ENCODE results near the gene VWA3A.

Gene VWA3A

DNA sequence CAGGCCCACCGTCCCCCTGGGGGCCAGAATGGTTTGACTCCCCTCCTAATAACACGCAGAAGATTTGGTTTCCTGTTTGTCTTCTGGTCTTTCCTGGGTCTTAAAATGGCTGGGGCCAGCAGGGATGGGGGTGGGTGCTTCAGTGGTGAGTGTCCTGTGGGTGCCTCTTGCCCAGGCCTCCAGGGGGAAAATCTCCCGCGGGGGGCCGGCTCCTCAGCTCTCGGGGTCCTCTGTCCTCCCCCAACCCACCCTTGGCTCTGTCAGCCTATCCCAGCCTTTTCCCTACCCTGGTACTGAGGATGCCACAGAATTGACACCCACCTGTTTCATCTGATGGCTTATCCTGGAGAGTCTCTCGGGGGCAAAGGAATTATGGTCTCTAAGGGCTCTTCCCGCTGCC is 46.1 kb downstream of the VWA3A start:
- TF ChIP-seq, protein P1, sequence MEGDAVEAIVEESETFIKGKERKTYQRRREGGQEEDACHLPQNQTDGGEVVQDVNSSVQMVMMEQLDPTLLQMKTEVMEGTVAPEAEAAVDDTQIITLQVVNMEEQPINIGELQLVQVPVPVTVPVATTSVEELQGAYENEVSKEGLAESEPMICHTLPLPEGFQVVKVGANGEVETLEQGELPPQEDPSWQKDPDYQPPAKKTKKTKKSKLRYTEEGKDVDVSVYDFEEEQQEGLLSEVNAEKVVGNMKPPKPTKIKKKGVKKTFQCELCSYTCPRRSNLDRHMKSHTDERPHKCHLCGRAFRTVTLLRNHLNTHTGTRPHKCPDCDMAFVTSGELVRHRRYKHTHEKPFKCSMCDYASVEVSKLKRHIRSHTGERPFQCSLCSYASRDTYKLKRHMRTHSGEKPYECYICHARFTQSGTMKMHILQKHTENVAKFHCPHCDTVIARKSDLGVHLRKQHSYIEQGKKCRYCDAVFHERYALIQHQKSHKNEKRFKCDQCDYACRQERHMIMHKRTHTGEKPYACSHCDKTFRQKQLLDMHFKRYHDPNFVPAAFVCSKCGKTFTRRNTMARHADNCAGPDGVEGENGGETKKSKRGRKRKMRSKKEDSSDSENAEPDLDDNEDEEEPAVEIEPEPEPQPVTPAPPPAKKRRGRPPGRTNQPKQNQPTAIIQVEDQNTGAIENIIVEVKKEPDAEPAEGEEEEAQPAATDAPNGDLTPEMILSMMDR (IDR thresholded peaks at IDR 0.05), result no peak
- no peak for DNase-seq (ENCODE audit: low spot score)
- Histone ChIP-seq H3K27ac (no peak overlapping the region), H3K4me3 (no peak overlapping the region)

DNA sequence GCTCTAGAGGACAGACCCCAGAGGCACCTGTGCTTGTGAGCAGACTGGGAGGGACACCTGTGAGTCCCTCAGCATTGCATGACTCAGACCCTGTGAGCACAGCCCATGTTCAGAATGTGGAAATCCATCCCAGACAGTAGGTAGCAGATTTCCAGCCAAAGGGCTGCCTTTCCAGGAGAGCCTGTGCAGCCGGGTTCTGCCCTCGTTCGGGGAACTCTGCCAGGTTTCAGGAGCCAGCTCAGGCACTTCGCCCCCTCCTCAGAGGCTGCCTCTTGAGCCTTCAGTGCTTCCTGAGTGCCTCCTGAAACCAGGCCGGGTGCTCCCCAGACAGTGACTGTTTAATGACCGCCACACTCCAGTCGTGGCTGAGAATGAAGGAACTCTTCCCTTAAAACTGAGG is 46.7 kb downstream of the VWA3A start:
- TF ChIP-seq, protein P1 (IDR thresholded peaks at IDR 0.05), result no peak
- no peak overlapping the region for H3K4me3 ChIP-seq
- no peak overlapping the region for H3K27ac ChIP-seq
- DNase-seq (ENCODE audit: low spot score), result no peak

DNA sequence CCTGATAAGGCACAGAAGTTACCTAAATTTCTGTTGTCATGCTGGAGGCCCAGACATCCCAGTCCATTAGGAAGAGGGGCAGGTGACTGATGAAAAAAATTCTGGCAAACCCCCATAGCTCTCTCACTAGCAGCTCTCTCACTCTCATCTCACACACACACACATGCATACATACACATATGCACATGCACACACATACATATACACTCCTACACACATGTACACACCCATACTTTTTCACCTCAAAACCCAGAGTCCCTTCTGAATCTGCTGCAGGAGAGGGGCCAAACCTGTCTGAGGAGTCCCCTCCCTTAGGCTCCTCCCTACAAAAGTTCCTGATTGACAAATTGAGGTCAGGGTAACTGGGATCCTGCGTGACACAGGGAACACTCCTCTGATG is 47.4 kb downstream of the VWA3A start:
- Histone ChIP-seq H3K27ac (no peak overlapping the region), H3K4me3 (no peak overlapping the region)
- DNase-seq (ENCODE audit: low spot score), result no peak
- TF ChIP-seq, protein P1 (IDR thresholded peaks at IDR 0.05), result no peak

DNA sequence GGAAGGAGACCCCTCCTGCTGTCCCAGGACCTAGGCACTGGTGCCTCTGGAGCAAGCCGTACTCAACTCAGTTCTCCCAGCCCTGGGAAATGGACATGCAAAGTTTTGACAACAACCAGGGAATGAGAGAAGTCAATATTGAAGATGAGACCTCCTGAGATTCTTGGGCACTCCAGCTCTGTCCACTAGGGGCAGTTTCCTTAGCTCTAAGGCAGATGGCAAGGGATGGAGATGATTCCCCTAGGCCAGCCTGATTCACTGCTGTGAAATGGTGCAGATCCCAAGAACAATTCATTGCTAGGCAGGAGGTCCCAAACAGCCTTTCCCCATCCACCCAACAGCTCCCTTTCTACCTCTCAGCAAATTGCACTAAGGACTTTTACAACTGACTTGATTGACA is 49.4 kb downstream of the VWA3A start:
- H3K4me3 ChIP-seq, result no peak overlapping the region
- no peak overlapping the region for H3K27ac ChIP-seq
- DNase-seq (ENCODE audit: low spot score), result no peak
- TF ChIP-seq, protein P1 (IDR thresholded peaks at IDR 0.05), result no peak

DNA sequence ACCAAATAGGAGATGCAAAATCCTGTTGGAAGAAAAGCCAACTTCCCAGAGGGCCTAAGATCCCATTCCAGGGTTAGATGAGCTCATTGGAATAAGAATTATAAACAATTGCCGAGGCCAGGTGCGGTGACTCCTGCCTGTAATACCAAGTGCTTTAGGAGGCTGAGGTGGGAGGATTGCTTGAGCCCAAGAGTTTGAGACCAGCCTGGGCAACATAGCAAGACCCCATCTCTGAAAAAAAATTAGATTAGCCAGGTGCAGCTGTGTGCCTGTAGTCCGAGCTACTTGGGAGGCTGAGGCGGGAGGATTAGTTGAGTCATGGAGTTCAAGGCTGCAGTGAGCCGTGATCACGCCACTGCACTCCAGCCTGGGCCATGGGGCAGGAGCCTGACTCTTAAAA is 52.2 kb downstream of the VWA3A start:
- no peak overlapping the region for H3K27ac ChIP-seq
- H3K4me3 ChIP-seq, result no peak overlapping the region
- no peak for DNase-seq (ENCODE audit: low spot score)
- TF ChIP-seq, protein P1 (IDR thresholded peaks at IDR 0.05), result no peak

DNA sequence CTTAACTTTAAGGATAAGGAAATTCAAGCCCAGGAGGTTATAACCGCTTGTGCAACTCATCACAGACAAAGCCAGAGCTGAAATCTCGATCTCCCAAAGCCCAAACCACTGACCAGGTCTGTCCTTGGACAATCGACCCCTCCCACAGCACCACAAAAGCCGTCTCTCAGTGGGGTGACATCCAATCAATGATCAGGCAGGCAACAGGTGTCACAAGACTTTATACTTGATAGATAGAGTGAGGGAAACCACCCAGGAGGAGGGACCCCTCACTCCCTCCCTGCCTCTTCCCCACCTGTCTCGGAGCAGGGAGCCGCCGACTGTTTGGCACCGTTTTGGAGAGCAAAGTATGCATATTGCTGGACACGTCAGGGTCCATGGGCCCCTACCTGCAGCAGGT is 55.5 kb downstream of the VWA3A start:
- no peak for DNase-seq (ENCODE audit: low spot score)
- H3K4me3 ChIP-seq, result no peak overlapping the region
- no peak overlapping the region for H3K27ac ChIP-seq
- TF ChIP-seq, protein P1 (IDR thresholded peaks at IDR 0.05), result no peak

DNA sequence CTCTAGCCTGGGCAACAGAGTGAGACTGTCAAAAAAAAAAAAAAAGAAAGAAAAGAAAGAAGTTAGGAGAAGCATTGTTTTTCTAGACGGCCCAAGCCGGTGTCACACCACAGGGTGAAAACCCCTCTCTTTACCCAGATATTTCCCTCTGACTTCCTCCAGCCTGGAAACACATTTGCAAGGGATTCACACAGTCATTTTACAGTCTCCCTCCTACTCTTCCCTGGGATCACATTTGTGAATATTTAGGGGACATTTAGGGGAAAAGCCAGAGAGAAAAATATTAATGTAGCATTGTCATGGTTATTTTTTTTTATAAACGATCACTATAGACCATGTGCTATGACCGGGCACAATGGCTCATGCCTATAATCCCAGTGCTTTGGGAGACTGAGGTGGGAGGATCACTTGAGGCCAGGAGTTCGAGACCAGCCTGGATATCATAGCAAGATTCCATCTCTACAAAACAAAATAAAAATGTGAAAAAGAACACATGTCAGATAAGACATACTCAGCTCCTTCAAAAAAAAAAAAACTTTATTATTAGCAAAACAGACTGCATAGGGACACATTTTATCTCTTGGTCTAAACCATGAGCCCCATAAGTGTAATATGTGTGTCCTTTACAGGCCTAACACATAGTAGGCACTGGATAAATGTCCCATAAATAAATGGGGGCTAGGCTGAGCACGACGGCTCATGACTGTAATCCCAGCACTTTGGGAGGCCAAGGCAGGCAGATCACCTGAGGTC is 59.1 kb downstream of the VWA3A start:
- no peak overlapping the region for H3K27ac ChIP-seq
- H3K4me3 ChIP-seq, result no peak overlapping the region
- TF ChIP-seq, protein P1 (IDR thresholded peaks at IDR 0.05), result no peak
- DNase-seq (ENCODE audit: low spot score), result no peak
